GM23338 (cell line): Measurements from ENCODE around the gene MANBA. TPM values are rescaled to one million over a fixed set of nuclear protein-coding genes. Genes with fewer than 3 reads are reported as not detected.

Experiments used
- ATAC-seq: fragments of 200-7000 bp; cut with Tn5 transposase; 3 replicates; pipeline ENCODE4 v1.9.1; 2020
- DNase-seq: peaks from one replicate; pipeline ENCODE4 v3.0.0-alpha.2; 2015; ENCODE audit warnings: low spot score
- H2AFZ ChIP-seq: fragments of 200-600 bp; sonication (generic); 2 replicates; pipeline ENCODE4 v1.8.0; 2016; ENCODE audit warnings: antibody characterized with exemption, mild to moderate bottlenecking, moderate library complexity
- H3F3A ChIP-seq: fragments of 200-600 bp; sonication (generic); replicated peaks from 2 replicates; pipeline ENCODE4 v1.8.0; 2017; ENCODE audit warnings: antibody characterized with exemption, mixed run types, low read depth
- H3K27ac ChIP-seq: fragments of 200-600 bp; sonication (generic); 2 replicates; pipeline ENCODE4 v1.6.1; 2016; ENCODE audit warnings: low read depth
- H3K27me3 ChIP-seq: fragments of 200-600 bp; sonication (generic); 2 replicates; pipeline ENCODE4 v1.8.0; 2016; ENCODE audit warnings: mild to moderate bottlenecking, mixed run types, moderate library complexity; ENCODE audit not compliant: insufficient read depth
- H3K36me3 ChIP-seq: fragments of 200-600 bp; sonication (generic); 2 replicates; pipeline ENCODE4 v1.8.0; 2016; ENCODE audit warnings: mild to moderate bottlenecking; ENCODE audit not compliant: insufficient read depth
- H3K4me1 ChIP-seq: fragments of 200-600 bp; sonication (generic); 2 replicates; pipeline ENCODE4 v1.8.0; 2016; ENCODE audit warnings: mild to moderate bottlenecking, moderate library complexity; ENCODE audit not compliant: insufficient read depth
- H3K4me2 ChIP-seq: fragments of 200-600 bp; sonication (generic); 2 replicates; pipeline ENCODE4 v1.7.1; 2017; ENCODE audit warnings: mixed run types
- H3K4me3 ChIP-seq: fragments of 200-600 bp; sonication (generic); 2 replicates; pipeline ENCODE4 v1.6.1; 2016; ENCODE audit warnings: mixed run types
- H3K79me2 ChIP-seq: fragments of 200-600 bp; sonication (generic); replicated peaks from 2 replicates; pipeline ENCODE4 v1.8.0; 2017; ENCODE audit warnings: mild to moderate bottlenecking; ENCODE audit not compliant: insufficient read depth
- H3K9me2 ChIP-seq: fragments of 200-600 bp; sonication (generic); 2 replicates; pipeline ENCODE4 v1.8.0; 2017; ENCODE audit not compliant: insufficient read depth
- H4K20me1 ChIP-seq: fragments of 200-600 bp; sonication (generic); replicated peaks from 2 replicates; pipeline ENCODE4 v1.8.0; 2017; ENCODE audit warnings: mild to moderate bottlenecking; ENCODE audit not compliant: insufficient read depth
- H3K27ac Mint-ChIP-seq: 2 replicates; pipeline ENCODE4 v1.8.0; 2020; ENCODE audit warnings: inconsistent platforms, mild to moderate bottlenecking, moderate library complexity, mixed read lengths
- H3K27me3 Mint-ChIP-seq: 3 replicates; pipeline ENCODE4 v1.8.0; 2022; ENCODE audit warnings: low read depth, mild to moderate bottlenecking, moderate library complexity, mixed read lengths, inconsistent platforms; ENCODE audit not compliant: insufficient read depth, poor library complexity
- H3K36me3 Mint-ChIP-seq: 3 replicates; pipeline ENCODE4 v1.8.0; 2021; ENCODE audit warnings: low read depth, mild to moderate bottlenecking, inconsistent platforms, moderate library complexity, mixed read lengths
- H3K4me1 Mint-ChIP-seq: 3 replicates; pipeline ENCODE4 v1.8.0; 2020; ENCODE audit warnings: mild to moderate bottlenecking, inconsistent platforms, mixed read lengths
- H3K4me3 Mint-ChIP-seq: 3 replicates; pipeline ENCODE4 v1.8.0; 2021; ENCODE audit warnings: moderate library complexity, mild to moderate bottlenecking, inconsistent platforms, mixed read lengths
- H3K9me3 Mint-ChIP-seq: 3 replicates; pipeline ENCODE4 v1.8.0; 2020; ENCODE audit warnings: moderate library complexity, mild to moderate bottlenecking, inconsistent platforms, mixed read lengths
- CREB1 ChIP-seq: fragments of 250-450 bp; sonication (Bioruptor Pico); IDR thresholded peaks from 2 replicates; pipeline ENCODE4 v1.5.0; 2020; ENCODE audit warnings: low read depth, mild to moderate bottlenecking, moderate library complexity
- EZH2 ChIP-seq: fragments of 200-600 bp; sonication (generic); IDR thresholded peaks from one replicate; pipeline ENCODE4 v1.8.0; 2017; ENCODE audit warnings: antibody characterized with exemption, mild to moderate bottlenecking, low read depth; ENCODE audit not compliant: unreplicated experiment
- JUNB ChIP-seq: IDR thresholded peaks from one replicate; pipeline ENCODE4 v1.6.1; 2016; ENCODE audit warnings: antibody characterized with exemption; ENCODE audit not compliant: unreplicated experiment
- NANOG ChIP-seq: IDR thresholded peaks from 2 replicates; pipeline ENCODE4 v1.6.1; 2016; ENCODE audit warnings: antibody characterized with exemption, borderline replicate concordance
- POLR2AphosphoS5 ChIP-seq: IDR thresholded peaks from 2 replicates; pipeline ENCODE4 v1.6.1; 2016; ENCODE audit warnings: antibody characterized with exemption, low read depth
- STAT1 ChIP-seq: IDR thresholded peaks from one replicate; pipeline ENCODE4 v1.6.1; 2016; ENCODE audit warnings: antibody characterized with exemption; ENCODE audit not compliant: unreplicated experiment
- ZNF114 ChIP-seq: fragments of 250-450 bp; sonication (Bioruptor Pico); IDR thresholded peaks from 2 replicates; pipeline ENCODE4 v1.5.0; 2020; ENCODE audit warnings: mild to moderate bottlenecking, moderate library complexity
- polyA plus RNA-seq: library from polyadenylated mRNA; unstranded; fragments of >200 nt; fragmentation: Nextera tagmentation; extraction: Ambion mirVana; gene quantifications from 2 replicates; pipeline ENCODE4 v1.2.1, GENCODE V29; 2016
- total RNA-seq: library from RNA; depleted of rRNA; stranded (reverse); fragments of >200 nt; shearing (Covaris generic); gene quantifications from 2 replicates; pipeline ENCODE4 v1.2.3, GENCODE V29; 2014
- TF ChIP-seq, protein P1 (sequence below), 2 experiments: fragments of 200-600 bp in 1 of 2; sonication (generic) in 1 of 2; conservative IDR thresholded peaks; 2 replicates each; pipeline versions ENCODE4 v1.5.1 to v1.6.1; 2016 to 2017; ENCODE audit warnings: antibody characterized with exemption in 2 of 2, low read depth in 2 of 2, mild to moderate bottlenecking in 2 of 2, moderate library complexity in 1 of 2

Gene MANBA
- total and polyA plus RNA-seq, 2 experiments from 2014 or later, result 13.2 to 54.3 TPM

DNA sequence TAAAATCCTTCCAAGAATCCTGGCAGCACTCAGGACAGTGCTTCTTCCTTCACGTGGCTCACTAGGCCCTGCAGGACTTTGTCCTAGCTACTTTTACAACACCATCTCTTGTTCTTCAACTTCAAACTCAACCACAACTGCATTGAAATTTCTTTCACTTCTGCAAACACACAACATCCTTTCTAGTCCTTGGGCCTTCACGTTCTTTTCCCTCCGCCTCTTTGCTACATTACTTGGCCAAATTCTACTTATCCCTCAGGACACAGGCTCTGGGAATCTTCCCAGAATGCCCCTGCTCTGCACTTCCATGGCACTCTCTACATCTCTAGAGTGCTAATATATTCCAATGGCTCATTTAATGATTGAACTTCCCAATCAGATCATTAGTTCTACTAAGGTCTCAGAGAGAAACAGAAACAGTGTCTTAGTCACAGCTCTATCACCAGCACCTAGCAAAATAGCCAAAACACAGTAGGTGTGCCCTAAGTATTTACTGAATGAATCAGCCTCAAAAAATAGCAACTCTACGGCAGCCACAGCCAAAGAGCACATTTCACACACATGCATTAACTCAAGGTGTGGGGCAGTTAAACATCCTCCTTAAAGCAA lies 73.3 kb downstream of the MANBA start:
- H3K4me2 ChIP-seq, result no peak overlapping the region
- H2AFZ ChIP-seq, result no peak overlapping the region
- H3F3A ChIP-seq, result no peaks in the 10 kb centered on the region
- TF ChIP-seq STAT1 (no peak), CREB1 (CRISPR knock-in tag) (no peak)
- H3K9me2 ChIP-seq, result no peaks in the 10 kb centered on the region
- H3K36me3 ChIP-seq, result peaks cover 7% of the 10 kb centered on the region; the same call in 1 of the 2 replicates
- Mint-ChIP-seq H3K36me3 (peaks cover 2% of the 10 kb centered on the region; the same call in 1 of the 3 replicates), H3K27ac (no peak overlapping the region), H3K9me3 (no peaks in the 10 kb centered on the region), H3K4me3 (no peak overlapping the region), H3K4me1 (no peaks in the 10 kb centered on the region), H3K27me3 (no peaks in the 10 kb centered on the region)
- DNase-seq (no peak), ATAC-seq (no peak)
- no peaks in the 10 kb centered on the region for H3K79me2 ChIP-seq
- no peaks in the 10 kb centered on the region for H4K20me1 ChIP-seq
- no peaks in the 10 kb centered on the region for H3K27me3 ChIP-seq
- no peaks in the 10 kb centered on the region for H3K4me1 ChIP-seq
- H3K4me3 ChIP-seq, result no peak overlapping the region
- no peak overlapping the region for H3K27ac ChIP-seq

DNA sequence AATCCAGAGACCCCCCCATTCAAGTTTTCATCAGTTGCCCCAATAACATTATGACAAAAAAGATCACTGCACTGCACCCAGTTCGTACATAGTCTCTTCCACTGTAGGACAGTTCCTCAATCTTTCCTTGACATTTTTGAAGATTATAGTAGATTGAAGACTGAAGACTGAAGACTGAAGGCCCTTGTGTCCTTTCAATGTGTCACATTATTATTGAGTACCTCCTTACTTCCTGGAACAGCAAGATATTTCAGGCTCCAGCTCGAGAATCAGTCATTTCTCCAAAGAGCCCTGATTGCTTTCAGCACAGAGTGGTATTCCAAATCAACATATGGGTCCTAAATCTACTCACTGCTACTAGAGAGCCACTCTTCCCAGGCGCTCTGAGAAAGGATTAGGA lies 75.0 kb downstream of the MANBA start:
- Histone ChIP-seq H3F3A (no peaks in the 10 kb centered on the region), H3K9me2 (no peaks in the 10 kb centered on the region), H4K20me1 (no peaks in the 10 kb centered on the region), H3K36me3 (peaks cover 8% of the 10 kb centered on the region; the same call in 1 of the 2 replicates), H3K4me1 (no peaks in the 10 kb centered on the region), H3K4me2 (no peak overlapping the region), H3K27me3 (no peaks in the 10 kb centered on the region), H3K27ac (no peak overlapping the region), H3K4me3 (no peak overlapping the region), H2AFZ (no peak overlapping the region), H3K79me2 (no peaks in the 10 kb centered on the region)
- Mint-ChIP-seq H3K4me1 (no peaks in the 10 kb centered on the region), H3K36me3 (peaks cover 6% of the 10 kb centered on the region; the same call in 1 of the 3 replicates), H3K9me3 (no peaks in the 10 kb centered on the region), H3K27me3 (no peaks in the 10 kb centered on the region), H3K4me3 (no peak overlapping the region), H3K27ac (no peak overlapping the region)
- ATAC-seq (no peak), DNase-seq (no peak)
- TF ChIP-seq EZH2 (no peak), POLR2AphosphoS5 (no peak), ZNF114 (CRISPR knock-in tag) (no peak)
- TF ChIP-seq, protein P1, sequence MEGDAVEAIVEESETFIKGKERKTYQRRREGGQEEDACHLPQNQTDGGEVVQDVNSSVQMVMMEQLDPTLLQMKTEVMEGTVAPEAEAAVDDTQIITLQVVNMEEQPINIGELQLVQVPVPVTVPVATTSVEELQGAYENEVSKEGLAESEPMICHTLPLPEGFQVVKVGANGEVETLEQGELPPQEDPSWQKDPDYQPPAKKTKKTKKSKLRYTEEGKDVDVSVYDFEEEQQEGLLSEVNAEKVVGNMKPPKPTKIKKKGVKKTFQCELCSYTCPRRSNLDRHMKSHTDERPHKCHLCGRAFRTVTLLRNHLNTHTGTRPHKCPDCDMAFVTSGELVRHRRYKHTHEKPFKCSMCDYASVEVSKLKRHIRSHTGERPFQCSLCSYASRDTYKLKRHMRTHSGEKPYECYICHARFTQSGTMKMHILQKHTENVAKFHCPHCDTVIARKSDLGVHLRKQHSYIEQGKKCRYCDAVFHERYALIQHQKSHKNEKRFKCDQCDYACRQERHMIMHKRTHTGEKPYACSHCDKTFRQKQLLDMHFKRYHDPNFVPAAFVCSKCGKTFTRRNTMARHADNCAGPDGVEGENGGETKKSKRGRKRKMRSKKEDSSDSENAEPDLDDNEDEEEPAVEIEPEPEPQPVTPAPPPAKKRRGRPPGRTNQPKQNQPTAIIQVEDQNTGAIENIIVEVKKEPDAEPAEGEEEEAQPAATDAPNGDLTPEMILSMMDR (conservative IDR thresholded peaks at IDR 0.05; ENCODE audit: low read depth in 2 of 2), result no peak

DNA sequence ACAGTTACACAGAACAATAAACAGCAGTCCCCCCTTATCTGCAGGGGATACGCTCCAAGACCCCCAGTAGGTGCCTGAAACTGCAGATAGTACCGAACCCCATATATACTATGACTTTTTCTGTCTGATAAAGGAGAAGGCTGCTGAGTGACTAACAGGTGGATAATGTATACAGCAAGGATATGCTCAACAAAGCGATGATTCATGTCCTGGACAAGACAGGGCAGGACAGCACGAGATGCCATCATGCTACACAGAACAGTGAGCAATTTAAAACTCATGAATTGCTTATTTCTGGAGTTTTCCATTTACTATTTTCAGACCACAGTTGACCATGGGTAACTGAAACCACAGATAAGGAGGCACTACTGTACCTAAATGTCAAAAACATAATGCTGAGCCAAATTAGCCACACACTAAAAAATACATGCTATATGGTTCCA lies 76.1 kb downstream of the MANBA start:
- Histone ChIP-seq H3K4me1 (no peaks in the 10 kb centered on the region), H3F3A (no peaks in the 10 kb centered on the region), H3K27me3 (no peaks in the 10 kb centered on the region), H2AFZ (no peak overlapping the region), H3K27ac (no peak overlapping the region), H3K79me2 (no peaks in the 10 kb centered on the region), H4K20me1 (no peaks in the 10 kb centered on the region), H3K4me3 (no peak overlapping the region), H3K4me2 (no peak overlapping the region), H3K36me3 (peaks cover 8% of the 10 kb centered on the region; the same call in 1 of the 2 replicates), H3K9me2 (no peaks in the 10 kb centered on the region)
- H3K4me1 Mint-ChIP-seq, result no peaks in the 10 kb centered on the region
- no peak overlapping the region for H3K27ac Mint-ChIP-seq
- TF ChIP-seq CREB1 (CRISPR knock-in tag) (no peak), JUNB (no peak), STAT1 (no peak), NANOG (no peak)
- no peak for DNase-seq
- ATAC-seq, result no peak
- H3K36me3 Mint-ChIP-seq, result peaks cover 6% of the 10 kb centered on the region; the same call in 1 of the 3 replicates
- no peak overlapping the region for H3K4me3 Mint-ChIP-seq
- H3K9me3 Mint-ChIP-seq, result no peaks in the 10 kb centered on the region
- no peaks in the 10 kb centered on the region for H3K27me3 Mint-ChIP-seq
